Epithelial cell of esophagus (primary cell): Measurements from ENCODE around the gene GADD45G.

Source experiments
- DNase-seq: peaks from one replicate; pipeline ENCODE4 v3.0.0; 2010; ENCODE audit warnings: low read depth
- H3K4me3 ChIP-seq: 2 replicates; pipeline ENCODE4 v1.5.1; 2011; ENCODE audit warnings: mild to moderate bottlenecking, low read length, control low read depth
- CTCF ChIP-seq: IDR thresholded peaks from 2 replicates; pipeline ENCODE4 v1.5.1; 2011; ENCODE audit warnings: low read depth, mild to moderate bottlenecking, low read length, control low read depth, inconsistent platforms; ENCODE audit not compliant: insufficient read depth; ENCODE audit errors: missing control alignments

The GADD45G gene

DNA sequence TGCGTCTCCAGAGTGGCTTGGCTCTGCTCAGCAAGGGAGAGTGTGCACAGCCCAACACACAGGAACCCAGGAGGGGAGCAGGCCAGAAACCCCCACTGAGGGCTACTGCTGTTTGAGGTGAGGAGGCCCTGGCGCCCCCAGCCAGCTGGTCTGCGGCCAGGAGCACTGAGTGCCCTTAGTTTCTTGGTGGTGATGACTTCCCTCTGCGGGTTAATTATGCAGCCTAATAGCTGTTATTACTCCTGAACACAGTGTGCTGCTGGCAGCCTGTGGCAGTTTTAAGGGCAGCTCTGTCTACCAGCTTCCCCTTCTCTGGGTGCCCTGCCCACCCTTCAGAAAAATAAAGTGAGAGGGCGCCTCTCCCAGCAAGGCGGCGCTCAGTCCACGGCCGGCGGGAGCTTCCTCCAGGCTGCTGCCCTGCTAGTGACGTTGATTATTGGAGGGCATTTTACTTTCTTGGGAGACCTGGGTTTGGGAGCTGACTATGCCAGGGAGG lies 19.2 kb downstream of the GADD45G start:
- no peak overlapping the region for H3K4me3 ChIP-seq
- no peak for DNase-seq
- TF ChIP-seq CTCF, result no peak

DNA sequence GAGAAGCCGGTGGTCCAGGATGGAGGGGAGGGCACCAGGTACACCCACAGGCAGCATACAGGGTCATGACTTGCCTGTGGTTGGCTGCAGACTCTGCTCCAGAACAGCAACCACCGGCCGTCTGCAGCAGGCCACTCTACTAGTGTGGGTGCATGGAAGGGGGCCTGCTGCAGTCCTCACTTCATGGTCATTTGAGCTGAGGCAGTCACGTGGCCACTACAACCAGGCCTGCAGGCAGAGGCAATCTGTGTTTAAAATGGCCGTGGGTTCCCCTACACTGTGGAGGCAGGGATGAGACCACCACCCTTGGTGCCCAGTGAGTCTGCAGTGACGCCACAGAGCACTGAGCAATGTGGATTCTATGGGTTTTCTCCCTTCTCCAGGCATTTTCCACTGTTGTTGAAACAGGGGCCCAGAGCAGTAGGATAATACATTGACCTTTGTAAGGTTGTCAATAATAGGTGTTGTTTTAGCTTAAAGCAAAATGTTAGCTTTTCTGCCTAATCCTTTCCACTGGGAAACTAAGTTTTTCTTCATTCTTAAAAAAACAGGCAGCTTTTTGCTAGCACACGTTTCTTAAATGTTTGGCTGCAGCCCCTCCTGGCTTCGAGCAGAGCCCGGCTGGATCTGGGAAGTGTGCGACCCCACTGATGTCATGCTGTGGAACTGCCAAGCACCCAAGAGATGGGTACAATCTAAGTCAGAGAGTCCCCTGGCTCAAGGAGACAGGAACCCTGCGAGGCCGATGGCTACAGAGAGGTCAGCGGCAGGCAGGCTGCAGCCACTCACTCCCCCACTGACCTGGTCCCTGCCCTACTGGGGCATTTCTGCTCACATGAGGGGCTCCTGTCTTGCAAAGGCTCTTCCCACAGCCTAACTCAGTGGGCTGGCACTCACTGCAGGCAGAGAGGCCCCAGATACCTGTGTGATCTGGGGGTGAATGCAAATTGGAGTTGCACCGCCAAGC lies 21.2 kb downstream of the GADD45G start:
- no peak for TF ChIP-seq CTCF
- H3K4me3 ChIP-seq, result no peak overlapping the region
- DNase-seq, result no peak

DNA sequence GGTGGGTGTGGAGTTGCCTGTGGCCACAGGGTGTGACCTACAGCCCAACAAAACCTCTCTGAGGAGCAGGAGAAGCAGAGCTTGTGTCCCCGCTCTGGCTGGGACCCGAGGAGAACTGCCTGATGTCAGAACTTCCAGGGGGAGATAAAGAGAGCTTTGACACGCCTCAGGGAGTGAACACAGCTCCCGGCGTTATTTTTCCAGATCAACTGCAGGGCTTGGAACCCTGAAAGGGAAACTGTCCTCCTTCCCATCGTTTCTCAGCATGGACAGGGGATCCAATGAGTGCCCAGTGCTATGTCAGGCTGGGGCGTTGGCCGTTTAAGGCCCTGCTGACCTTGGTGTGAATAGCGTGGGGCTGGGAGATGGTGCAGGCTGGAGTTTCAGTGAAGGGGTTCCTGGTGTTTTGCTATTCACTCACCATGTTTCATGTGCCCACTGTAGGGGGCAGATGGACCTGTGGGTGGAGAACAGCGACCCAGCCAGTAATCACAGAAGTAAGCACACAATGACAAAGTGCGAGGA lies 22.0 kb downstream of the GADD45G start:
- H3K4me3 ChIP-seq, result no peak overlapping the region
- TF ChIP-seq CTCF, result no peak

DNA sequence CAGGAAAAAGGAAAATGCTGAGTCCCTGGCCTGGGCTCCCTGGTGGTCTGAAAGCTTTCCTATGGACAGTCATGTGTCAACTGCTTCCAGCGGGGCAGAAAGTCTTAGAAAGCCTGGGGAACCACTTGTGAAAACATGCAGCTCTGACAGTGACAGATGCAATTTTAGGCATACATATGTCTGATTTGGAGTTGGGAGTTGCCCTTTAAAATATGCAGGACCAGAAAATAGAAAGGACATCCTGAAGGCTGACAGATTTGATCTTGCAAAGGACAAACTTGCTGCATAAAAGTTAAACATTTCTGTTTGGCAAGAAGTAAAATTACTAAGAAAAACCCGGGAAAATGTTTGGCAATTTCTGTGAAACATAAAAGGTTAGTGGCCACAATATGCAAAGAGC lies 23.8 kb downstream of the GADD45G start:
- no peak for DNase-seq
- TF ChIP-seq CTCF, result no peak
- no peak overlapping the region for H3K4me3 ChIP-seq

More for the DNA sequence above, 22.0 kb downstream of the GADD45G start:
- DNase-seq, result no peak

GRCh38 chr9:89629081-89629976 lies 24.5 kb downstream of the GADD45G start:
- no peak for DNase-seq
- no peak for TF ChIP-seq CTCF
- no peak overlapping the region for H3K4me3 ChIP-seq

- DNase-seq, result no peak
- TF ChIP-seq CTCF, result no peak
- no peak overlapping the region for H3K4me3 ChIP-seq
Measured at GRCh38 chr9:89630508-89630907, 25.7 kb downstream of the GADD45G start.
